Neural progenitor cell (in vitro differentiated cells): ENCODE measurements around the gene HMG20A. TPM values are rescaled to one million over a fixed set of nuclear protein-coding genes. Genes with fewer than 3 reads are reported as not detected.

Experiments
- DNase-seq: peaks from one replicate; pipeline ENCODE4 v3.0.0-alpha.2; 2016; ENCODE audit warnings: low spot score
- H2AFZ ChIP-seq: fragments of 200-600 bp; sonication (generic); replicated peaks from 2 replicates; pipeline ENCODE4 v1.6.1; 2016; ENCODE audit warnings: antibody characterized with exemption
- H3F3A ChIP-seq: fragments of 200-600 bp; sonication (generic); 2 replicates; pipeline ENCODE4 v1.6.1; 2016; ENCODE audit warnings: antibody characterized with exemption, low read depth
- H3K27ac ChIP-seq: fragments of 200-600 bp; sonication (generic); 2 replicates; pipeline ENCODE4 v1.5.1; 2016; ENCODE audit warnings: mild to moderate bottlenecking
- H3K27me3 ChIP-seq: fragments of 200-600 bp; sonication (generic); 2 replicates; pipeline ENCODE4 v1.6.1; 2016; ENCODE audit warnings: mild to moderate bottlenecking, moderate library complexity
- H3K36me3 ChIP-seq: fragments of 200-600 bp; sonication (generic); 2 replicates; pipeline ENCODE4 v1.5.1; 2016
- H3K4me1 ChIP-seq: fragments of 200-600 bp; sonication (generic); 2 replicates; pipeline ENCODE4 v1.6.1; 2016; ENCODE audit warnings: mixed run types
- H3K4me2 ChIP-seq: fragments of 200-600 bp; sonication (generic); 2 replicates; pipeline ENCODE4 v1.6.1; 2016
- H3K4me3 ChIP-seq: fragments of 200-600 bp; sonication (generic); 2 replicates; pipeline ENCODE4 v1.5.1; 2016
- H3K79me2 ChIP-seq: fragments of 200-600 bp; sonication (generic); 2 replicates; pipeline ENCODE4 v1.6.1; 2016; ENCODE audit warnings: low read depth
- H3K9ac ChIP-seq: fragments of 200-600 bp; sonication (generic); 2 replicates; pipeline ENCODE4 v1.6.1; 2016
- H3K9me3 ChIP-seq: fragments of 200-600 bp; sonication (generic); 2 replicates; pipeline ENCODE4 v1.5.1; 2016; ENCODE audit warnings: low read depth
- H4K20me1 ChIP-seq: fragments of 200-600 bp; sonication (generic); 2 replicates; pipeline ENCODE4 v1.6.1; 2016; ENCODE audit warnings: low read depth
- H3K27ac Mint-ChIP-seq: 3 replicates; pipeline ENCODE4 v1.8.0; 2021; ENCODE audit warnings: mixed read lengths
- H3K27me3 Mint-ChIP-seq: 2 replicates; pipeline ENCODE4 v1.8.0; 2022; ENCODE audit warnings: low read depth, mild to moderate bottlenecking, inconsistent platforms, moderate library complexity, mixed read lengths; ENCODE audit not compliant: insufficient read depth
- H3K36me3 Mint-ChIP-seq: 3 replicates; pipeline ENCODE4 v1.8.0; 2021; ENCODE audit warnings: mixed read lengths
- H3K4me1 Mint-ChIP-seq: 3 replicates; pipeline ENCODE4 v1.8.0; 2021; ENCODE audit warnings: mixed read lengths
- H3K4me3 Mint-ChIP-seq: 3 replicates; pipeline ENCODE4 v1.8.0; 2021; ENCODE audit warnings: mild to moderate bottlenecking, moderate library complexity, mixed read lengths
- H3K9me3 Mint-ChIP-seq: 3 replicates; pipeline ENCODE4 v1.8.0; 2020; ENCODE audit warnings: mixed read lengths
- CTCF ChIP-seq: fragments of 200-600 bp; sonication (generic); IDR thresholded peaks from 2 replicates; pipeline ENCODE4 v1.5.1; 2017; ENCODE audit warnings: antibody characterized with exemption, mild to moderate bottlenecking
- EZH2 ChIP-seq: fragments of 200-600 bp; sonication (generic); IDR thresholded peaks from 2 replicates; pipeline ENCODE4 v1.6.1; 2017; ENCODE audit warnings: antibody characterized with exemption, mild to moderate bottlenecking, moderate library complexity
- EZH2phosphoT487 ChIP-seq: fragments of 200-600 bp; sonication (generic); IDR thresholded peaks from 2 replicates; pipeline ENCODE4 v1.6.1; 2017; ENCODE audit warnings: antibody characterized with exemption
- total RNA-seq: library from RNA; depleted of rRNA; stranded (reverse); fragments of >200 nt; gene quantifications from 2 replicates; pipeline ENCODE4 v1.2.3, GENCODE V29; 2015; ENCODE audit warnings: low replicate concordance

HMG20A gene
- total RNA-seq, 1 donor from 2014 or later = 75.6 TPM

- Histone ChIP-seq H3K4me1 (peaks cover 24% of the 10 kb centered on the region), H3F3A (peaks cover 25% of the 10 kb centered on the region), H4K20me1 (no peaks in the 10 kb centered on the region), H3K79me2 (no peaks in the 10 kb centered on the region), H3K9me3 (no peaks in the 10 kb centered on the region), H3K9ac (no peak overlapping the region), H3K27me3 (no peaks in the 10 kb centered on the region), H2AFZ (no peak overlapping the region), H3K27ac (no peak overlapping the region), H3K4me2 (no peak overlapping the region), H3K36me3 (peaks cover 4% of the 10 kb centered on the region), H3K4me3 (no peak overlapping the region)
- Mint-ChIP-seq H3K4me1 (peaks cover 19% of the 10 kb centered on the region), H3K27ac (no peak overlapping the region), H3K27me3 (peaks cover 2% of the 10 kb centered on the region), H3K9me3 (no peaks in the 10 kb centered on the region), H3K4me3 (no peak overlapping the region), H3K36me3 (peaks cover 34% of the 10 kb centered on the region)
- TF ChIP-seq EZH2 = no peak
- no peak for TF ChIP-seq CTCF
- TF ChIP-seq EZH2phosphoT487 = no peak
- no peak for DNase-seq
These were observed 64.3 kb downstream of the HMG20A start for GRCh38 chr15:77484994-77485393.

- Histone ChIP-seq H3K4me2 (no peak overlapping the region), H4K20me1 (no peaks in the 10 kb centered on the region), H3K79me2 (no peaks in the 10 kb centered on the region), H3K27ac (no peak overlapping the region), H3K36me3 (peaks cover 4% of the 10 kb centered on the region), H3F3A (peaks cover 23% of the 10 kb centered on the region), H3K27me3 (no peaks in the 10 kb centered on the region), H3K9me3 (no peaks in the 10 kb centered on the region), H2AFZ (no peak overlapping the region), H3K4me1 (peaks cover 24% of the 10 kb centered on the region), H3K9ac (no peak overlapping the region), H3K4me3 (no peak overlapping the region)
- no peak overlapping the region for H3K4me3 Mint-ChIP-seq
- no peak for DNase-seq
- no peak for TF ChIP-seq CTCF
- no peak for TF ChIP-seq EZH2
- no peak for TF ChIP-seq EZH2phosphoT487
- no peak overlapping the region for H3K27ac Mint-ChIP-seq
- no peaks in the 10 kb centered on the region for H3K9me3 Mint-ChIP-seq
- peaks cover 34% of the 10 kb centered on the region for H3K36me3 Mint-ChIP-seq
- peaks cover 27% of the 10 kb centered on the region for H3K4me1 Mint-ChIP-seq
- peaks cover 4% of the 10 kb centered on the region for H3K27me3 Mint-ChIP-seq
These were observed 66.1 kb downstream of the HMG20A start for GRCh38 chr15:77486542-77487468.

GRCh38 chr15:77487469-77487842 is 66.8 kb downstream of the HMG20A start:
- H3K4me1 ChIP-seq = peaks cover 23% of the 10 kb centered on the region
- H3K36me3 ChIP-seq = peaks cover 4% of the 10 kb centered on the region
- no peak overlapping the region for H2AFZ ChIP-seq
- no peak overlapping the region for H3K9ac ChIP-seq
- no peak overlapping the region for H3K4me3 ChIP-seq
- H4K20me1 ChIP-seq = no peaks in the 10 kb centered on the region
- H3F3A ChIP-seq = peaks cover 18% of the 10 kb centered on the region
- H3K4me2 ChIP-seq = no peak overlapping the region
- no peak overlapping the region for H3K27ac ChIP-seq
- no peak for DNase-seq
- peaks cover 32% of the 10 kb centered on the region for H3K36me3 Mint-ChIP-seq
- peaks cover 27% of the 10 kb centered on the region for H3K4me1 Mint-ChIP-seq
- no peak overlapping the region for H3K27ac Mint-ChIP-seq
- no peak for TF ChIP-seq CTCF
- no peaks in the 10 kb centered on the region for H3K79me2 ChIP-seq
- H3K27me3 Mint-ChIP-seq = peaks cover 4% of the 10 kb centered on the region
- no peaks in the 10 kb centered on the region for H3K27me3 ChIP-seq
- no peaks in the 10 kb centered on the region for H3K9me3 Mint-ChIP-seq
- H3K4me3 Mint-ChIP-seq = no peak overlapping the region
- no peaks in the 10 kb centered on the region for H3K9me3 ChIP-seq
